Right forelimb (tissue), 1 donor: ENCODE measurements around the gene TMEM132A.

Source experiments
- DNase-seq: peaks from one replicate; pipeline ENCODE4 v3.0.0-alpha.2; 2018

The TMEM132A gene

GRCh38 chr11:60938500-60938899 is 14.2 kb downstream of the TMEM132A start:
- DNase-seq = no peak

- DNase-seq = no peak
These were observed 15.0 kb downstream of the TMEM132A start for GRCh38 chr11:60939301-60939700.

DNA sequence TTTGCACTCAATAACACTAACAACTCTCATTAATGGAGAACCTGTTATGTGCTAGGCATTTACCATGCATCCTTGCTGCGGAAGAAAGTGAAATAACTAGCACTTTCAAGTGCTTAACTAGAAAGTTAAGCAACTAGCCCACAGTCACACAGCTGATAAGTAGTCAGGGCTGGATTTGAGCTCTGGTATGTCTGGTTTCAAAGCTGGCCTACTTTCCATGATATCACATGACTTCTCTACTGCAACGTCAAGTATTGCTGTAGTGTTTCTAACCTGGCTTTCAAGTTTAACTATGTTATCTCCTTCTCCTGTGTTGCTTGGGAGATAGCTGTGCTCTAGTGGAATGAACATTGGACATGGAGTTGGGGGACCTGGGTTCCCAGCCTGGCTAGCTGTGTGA is 15.6 kb downstream of the TMEM132A start:
- DNase-seq = no peak

DNA sequence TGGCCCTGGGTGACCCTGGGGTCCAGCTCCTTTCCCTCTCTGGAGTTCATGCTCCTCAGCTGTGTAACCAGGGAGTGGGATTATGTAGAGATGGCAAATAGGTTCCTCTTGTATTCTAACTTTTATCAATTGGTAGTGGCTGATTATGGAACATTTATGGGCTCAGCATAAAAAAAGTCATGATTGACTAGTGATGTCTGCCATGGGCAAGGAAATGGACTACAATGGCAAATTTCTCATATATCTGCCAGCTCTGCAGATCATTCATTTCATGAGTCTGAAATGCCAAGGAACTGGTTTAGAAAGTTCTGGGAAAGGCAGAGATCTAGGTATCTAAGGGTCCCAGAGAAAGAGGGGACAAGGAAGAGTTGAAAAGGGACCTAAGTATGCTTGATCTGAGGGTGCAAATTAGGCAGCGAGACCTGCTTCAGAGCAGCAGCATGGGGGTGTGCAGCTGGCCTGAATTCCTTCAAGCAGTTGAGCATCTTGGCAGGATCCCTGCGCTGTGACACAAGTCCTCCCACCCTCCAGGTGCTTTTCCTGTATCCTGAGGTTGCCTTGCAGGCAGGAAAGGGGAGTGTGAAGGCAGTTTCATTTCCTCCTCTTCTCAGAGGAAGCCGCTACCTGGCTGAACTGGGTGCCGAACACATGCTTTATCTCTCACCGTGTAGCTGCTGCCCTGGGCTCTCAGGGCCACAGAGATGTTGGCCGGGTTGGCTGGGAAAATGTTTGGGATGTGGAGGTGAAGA is 17.3 kb downstream of the TMEM132A start:
- DNase-seq = no peak

DNA sequence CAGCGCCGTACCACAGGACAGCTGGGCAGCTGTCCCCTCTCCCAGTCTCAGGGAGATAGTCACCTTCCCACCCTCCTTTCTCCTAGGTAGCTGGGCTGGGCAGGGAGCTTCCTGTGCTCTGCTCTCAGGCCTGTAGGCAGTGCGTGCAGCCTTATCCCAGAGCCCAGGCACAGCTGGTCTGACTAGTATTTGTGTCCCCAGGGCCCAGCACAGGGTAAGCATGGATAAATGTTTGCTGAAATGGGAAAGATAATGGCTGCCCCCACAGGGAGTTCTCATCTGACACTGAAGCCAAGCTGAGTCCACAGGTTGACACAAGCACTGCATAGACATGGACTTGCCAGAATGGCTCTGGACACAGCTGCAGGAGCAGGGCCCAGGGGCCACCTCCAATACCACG is 18.0 kb downstream of the TMEM132A start:
- DNase-seq = no peak

GRCh38 chr11:60942970-60943565 is 18.8 kb downstream of the TMEM132A start:
- DNase-seq = no peak

DNA sequence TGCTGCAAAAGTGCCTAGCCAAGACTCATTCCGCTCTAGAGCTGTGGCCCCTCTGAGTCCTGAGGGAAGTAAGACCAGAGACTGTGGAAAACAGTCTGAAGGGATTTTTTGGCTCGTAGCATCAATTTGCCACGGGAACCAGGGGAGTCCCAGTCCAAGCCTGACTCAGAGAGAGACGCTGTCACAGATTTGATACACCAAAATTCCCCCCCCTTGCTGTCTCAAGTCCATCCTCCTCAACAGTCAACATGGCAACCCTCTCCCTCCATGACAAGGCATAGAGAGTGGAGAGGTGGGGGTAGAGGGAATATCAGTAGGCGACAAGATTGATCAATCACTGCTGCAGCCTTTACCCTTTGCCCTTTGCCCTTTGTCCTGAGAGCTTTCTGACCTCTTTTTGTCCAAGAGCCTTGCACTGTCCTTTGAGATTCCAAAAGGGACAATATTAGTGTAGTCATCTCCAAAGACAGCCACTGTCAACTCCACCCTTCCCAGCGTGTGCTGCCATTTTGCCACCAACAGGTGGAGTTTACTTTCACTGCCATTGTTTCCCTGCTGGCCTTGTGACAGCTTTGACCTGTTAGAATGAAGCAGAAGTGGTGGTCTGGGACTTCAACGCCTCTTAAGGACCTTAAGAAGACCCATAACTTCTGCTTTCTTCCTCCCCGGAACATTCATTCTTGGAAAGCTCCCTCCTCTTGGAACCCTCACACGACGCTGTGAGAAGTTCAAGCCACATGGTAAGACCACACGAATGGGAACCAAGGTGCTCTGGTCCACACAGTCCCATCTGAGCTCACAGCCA is 20.4 kb downstream of the TMEM132A start:
- DNase-seq = no peak

- DNase-seq = no peak
These were observed 21.0 kb downstream of the TMEM132A start for GRCh38 chr11:60945295-60945667.

- DNase-seq = no peak
These were observed 22.5 kb downstream of the TMEM132A start for GRCh38 chr11:60946601-60947264.

GRCh38 chr11:60947700-60948099 is 23.4 kb downstream of the TMEM132A start:
- DNase-seq = no peak

GRCh38 chr11:60948250-60948649 is 24.0 kb downstream of the TMEM132A start:
- DNase-seq = no peak

GRCh38 chr11:60950024-60950423 is 25.8 kb downstream of the TMEM132A start:
- DNase-seq = no peak

DNA sequence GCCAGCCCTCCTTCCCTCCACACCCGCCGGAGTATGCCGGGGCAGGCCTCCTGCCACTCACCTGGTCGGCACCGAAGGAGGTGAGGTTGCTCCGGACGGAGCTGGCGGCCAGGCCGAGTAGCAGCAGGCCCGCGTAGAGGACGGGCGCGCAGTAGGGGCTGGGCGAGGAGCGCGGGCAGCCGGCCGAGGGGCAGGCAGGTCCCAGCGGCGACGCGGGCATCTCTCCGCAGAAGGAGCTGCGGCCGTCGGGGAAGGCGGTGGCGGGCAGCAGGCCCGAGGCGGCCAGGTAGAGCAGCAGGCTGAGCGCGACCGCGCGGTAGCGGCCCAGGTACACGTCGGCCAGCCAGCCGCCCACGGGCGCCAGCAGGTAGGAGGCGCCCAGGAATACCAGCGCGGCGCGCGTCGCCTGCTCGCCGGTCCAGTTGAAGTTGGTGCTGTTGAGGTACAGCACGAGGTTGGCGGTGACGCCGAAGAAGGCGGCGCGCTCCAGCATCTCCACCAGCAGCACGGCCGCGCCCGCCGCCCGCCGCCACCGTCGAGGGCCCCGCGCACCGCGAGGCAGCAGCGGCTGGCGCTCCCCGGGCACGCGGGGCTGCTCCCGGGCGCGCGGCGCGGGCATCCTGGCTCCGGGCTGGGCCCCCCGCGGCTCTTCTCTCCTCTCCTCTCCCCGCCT is 26.8 kb downstream of the TMEM132A start:
- no peak for DNase-seq

DNA sequence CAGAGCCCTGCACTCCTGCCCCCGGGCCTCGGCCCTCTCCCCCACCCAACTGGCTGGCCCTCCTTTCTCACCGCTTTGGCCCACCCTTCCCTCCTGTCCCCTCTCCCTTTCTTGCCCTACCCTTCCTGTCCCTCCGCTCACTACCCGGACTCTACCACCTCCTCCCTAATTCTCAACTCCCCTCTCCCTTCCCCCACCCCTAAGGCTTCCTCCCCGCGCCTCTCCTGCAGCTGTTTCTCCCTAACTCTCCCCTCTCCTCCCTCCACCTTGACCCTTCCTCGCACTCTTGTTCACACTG is 27.3 kb downstream of the TMEM132A start:
- DNase-seq = no peak

DNA sequence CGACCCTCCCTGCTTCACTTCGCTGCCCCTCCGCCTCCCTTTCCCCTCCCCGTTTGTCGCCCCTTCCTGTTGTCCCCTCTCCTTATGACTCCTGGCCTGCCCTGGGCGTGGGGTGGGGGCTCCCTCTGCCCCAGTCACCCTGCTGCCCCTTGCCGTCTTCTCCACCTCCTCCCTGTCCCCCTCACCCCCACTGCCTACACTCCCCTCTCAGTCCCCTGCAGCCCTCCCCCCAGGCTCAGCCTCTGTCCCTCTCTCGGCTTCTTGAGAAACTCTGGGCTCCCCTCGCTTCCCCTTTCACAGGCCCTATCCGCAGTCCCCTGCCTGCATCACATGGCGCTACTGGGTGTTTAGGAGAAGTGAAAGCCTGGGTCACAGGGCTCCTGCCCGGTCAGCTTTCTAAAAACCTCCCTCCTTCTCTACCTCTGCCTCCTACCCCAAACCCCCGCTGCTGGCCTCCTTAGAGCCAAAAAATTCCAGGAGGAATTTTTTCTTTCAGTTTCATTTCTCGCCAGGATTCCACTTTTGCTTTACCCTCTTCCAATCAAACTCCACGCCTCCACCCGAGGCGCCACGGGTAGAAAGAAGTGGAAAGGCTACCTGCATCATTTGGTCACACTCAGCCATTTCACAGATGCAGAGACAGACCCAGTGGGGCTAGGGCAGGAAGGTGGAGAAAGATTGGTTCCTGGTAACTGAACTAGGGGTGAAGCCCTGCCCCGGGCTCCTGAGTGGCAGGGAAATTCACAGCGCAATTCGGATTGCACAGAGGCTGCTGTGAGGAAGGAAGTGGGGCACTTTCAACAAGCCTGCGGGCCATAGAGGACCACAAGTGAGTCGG is 27.9 kb downstream of the TMEM132A start, which contains the start of gene SLC15A3:
Gene SLC15A3, minus strand, starts transcription at position 273 of the 838 bp plus-strand sequence. CDS start 625 bp downstream, outside the sequence.
- DNase-seq = peak; percentile 64

GRCh38 chr11:60952742-60953170 is 28.5 kb downstream of the TMEM132A start:
- no peak for DNase-seq

DNA sequence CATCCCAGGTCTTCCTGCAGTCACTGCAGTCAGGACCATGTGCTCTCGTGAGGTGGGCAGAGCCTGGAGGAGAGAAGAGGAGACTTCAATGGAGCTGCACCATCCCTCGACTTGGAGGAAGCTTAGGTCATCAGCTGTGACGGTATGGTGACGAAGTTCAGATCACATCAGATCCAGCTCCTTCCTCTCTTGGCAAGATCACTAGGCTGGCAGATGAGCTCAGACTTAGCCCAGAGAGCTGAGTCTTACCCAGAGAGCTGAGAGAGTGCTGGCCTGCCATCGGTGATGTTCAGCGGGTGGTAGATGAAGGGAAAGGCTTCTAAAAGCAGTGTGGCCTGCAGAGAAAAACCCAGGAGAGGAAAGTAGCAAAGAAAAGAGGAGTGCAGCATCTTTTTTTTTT is 29.5 kb downstream of the TMEM132A start:
- DNase-seq = no peak

GRCh38 chr11:60954421-60954820 is 30.2 kb downstream of the TMEM132A start:
- DNase-seq = no peak

DNA sequence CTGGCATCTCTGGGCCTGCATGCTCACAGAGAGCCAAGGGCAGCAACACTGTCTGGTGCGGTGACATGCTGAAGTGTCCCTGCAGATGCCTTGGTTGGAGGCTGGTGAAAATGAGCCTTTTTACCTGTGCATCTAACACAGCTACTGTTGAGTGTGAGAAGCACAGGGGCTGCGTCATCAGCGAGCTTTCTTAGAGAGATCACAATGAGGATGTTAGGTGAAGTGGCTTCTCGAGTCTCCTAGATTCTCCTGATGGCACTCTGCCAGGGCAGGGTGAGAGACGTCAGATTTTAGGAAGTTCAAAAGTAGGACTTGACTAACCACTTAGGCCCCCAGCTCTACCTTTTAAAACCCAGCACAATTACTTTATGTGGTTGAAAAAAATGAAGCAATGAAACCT is 31.3 kb downstream of the TMEM132A start:
- DNase-seq = no peak

- no peak for DNase-seq
These were observed 32.9 kb downstream of the TMEM132A start for GRCh38 chr11:60957188-60957587.

DNA sequence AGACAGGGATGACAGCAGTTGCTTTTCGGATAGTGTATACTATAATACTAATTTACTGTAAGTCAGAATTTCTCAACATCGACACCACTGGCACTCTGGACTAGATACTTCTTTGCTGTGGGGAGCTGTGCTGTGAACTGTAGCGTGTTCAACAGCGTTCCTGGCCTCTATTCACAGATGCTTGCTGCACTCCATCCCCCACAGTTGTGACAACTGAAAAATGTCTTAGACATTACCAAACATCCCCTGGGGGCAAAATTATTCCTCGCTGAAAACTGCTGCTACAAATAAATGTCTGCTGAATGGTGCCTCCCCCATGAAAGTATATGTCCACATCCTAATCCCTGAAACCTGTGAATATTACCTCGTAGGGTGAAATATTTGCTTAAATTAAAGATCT is 35.2 kb downstream of the TMEM132A start:
- no peak for DNase-seq

DNA sequence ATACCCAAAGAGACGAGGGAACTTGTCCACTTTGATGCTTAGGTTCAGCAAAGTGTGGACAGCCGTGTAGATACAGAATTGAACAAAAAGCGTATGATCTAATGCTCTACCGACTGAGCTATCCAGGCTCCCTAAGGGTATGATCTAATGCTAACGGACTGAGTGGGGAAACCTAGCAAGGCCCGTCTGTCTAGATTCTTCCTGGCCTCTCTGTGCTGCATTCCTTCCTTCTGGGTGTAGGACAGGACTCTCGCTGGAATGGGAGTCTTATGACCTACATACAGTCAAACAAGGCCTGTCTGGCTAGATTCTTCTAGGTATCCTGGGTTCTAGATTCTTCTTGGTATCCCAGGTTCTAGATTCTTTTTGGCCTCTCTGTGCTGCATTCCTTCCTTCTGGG is 36.1 kb downstream of the TMEM132A start:
- no peak for DNase-seq
